A549 treated with CpdA at 1 μM for 4 hours (cell line): ENCODE data around the gene KIT. TPM values are rescaled to one million over a fixed set of nuclear protein-coding genes. Genes with fewer than 3 reads are reported as not detected.

ENCODE experiments used
- total RNA-seq: library from RNA; stranded (reverse); fragments of 200-300 nt; extraction: Qiagen RNA extraction; gene quantifications from 5 replicates; pipeline ENCODE4 v1.2.3, GENCODE V29; 2022; ENCODE audit warnings: low read depth

KIT gene
- total RNA-seq, result not detected in 5 replicates

DNA sequence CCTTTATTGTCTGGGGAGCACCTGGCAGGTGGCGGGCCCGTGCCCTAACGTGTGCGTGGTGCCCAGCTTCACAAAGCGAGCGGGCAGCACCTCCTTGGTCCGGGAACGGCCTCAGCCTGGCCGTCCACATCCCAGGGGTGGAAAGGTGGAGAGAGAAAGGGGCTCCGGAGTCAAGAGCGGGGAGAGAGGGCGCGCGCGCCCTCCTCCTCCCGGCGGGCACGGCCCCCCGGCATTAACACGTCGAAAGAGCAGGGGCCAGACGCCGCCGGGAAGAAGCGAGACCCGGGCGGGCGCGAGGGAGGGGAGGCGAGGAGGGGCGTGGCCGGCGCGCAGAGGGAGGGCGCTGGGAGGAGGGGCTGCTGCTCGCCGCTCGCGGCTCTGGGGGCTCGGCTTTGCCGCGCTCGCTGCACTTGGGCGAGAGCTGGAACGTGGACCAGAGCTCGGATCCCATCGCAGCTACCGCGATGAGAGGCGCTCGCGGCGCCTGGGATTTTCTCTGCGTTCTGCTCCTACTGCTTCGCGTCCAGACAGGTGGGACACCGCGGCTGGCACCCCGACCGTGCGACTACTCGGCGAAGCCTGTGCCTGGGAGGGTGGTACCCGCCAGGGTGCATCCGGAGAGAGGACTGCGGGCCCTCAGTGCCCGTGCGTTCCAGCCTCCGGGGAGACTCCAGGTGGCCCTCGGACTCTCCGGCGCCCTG is at the start of gene KIT:
KIT (plus strand) TSS at position 407 of the 701 bp plus-strand sequence; CDS start at position 465, 58 bp downstream.

